ENCODE results near the gene SOX13. TPM values are rescaled to one million over a fixed set of nuclear protein-coding genes. Genes with fewer than 3 reads are reported as not detected.

SOX13 gene
- total and polyA plus RNA-seq, 10 of the 15 experiments (the other 5 are each of a cell fraction or from before 2014, with no cell fraction given), result 0.04 to 0.31 (median 0.11) TPM; not detected in 7

- TF ChIP-seq CHD1 (IDR thresholded peaks at IDR 0.05; ENCODE audit: low read depth, low read length) (no peak), SPI1 (IDR thresholded peaks at IDR 0.05; ENCODE audit: borderline replicate concordance, insufficient read depth, low read depth, low read length) (no peak), SIN3A (IDR thresholded peaks at IDR 0.05; ENCODE audit: low read depth, low read length) (no peak), TAF1 (IDR thresholded peaks at IDR 0.05; ENCODE audit: borderline replicate concordance, low read depth, low read length) (no peak)
- TF ChIP-seq, protein P1, sequence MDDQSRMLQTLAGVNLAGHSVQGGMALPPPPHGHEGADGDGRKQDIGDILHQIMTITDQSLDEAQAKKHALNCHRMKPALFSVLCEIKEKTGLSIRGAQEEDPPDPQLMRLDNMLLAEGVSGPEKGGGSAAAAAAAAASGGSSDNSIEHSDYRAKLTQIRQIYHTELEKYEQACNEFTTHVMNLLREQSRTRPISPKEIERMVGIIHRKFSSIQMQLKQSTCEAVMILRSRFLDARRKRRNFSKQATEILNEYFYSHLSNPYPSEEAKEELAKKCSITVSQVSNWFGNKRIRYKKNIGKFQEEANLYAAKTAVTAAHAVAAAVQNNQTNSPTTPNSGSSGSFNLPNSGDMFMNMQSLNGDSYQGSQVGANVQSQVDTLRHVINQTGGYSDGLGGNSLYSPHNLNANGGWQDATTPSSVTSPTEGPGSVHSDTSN (IDR thresholded peaks at IDR 0.05; ENCODE audit: insufficient replicate concordance, low read depth, low read length), result no peak
Observed at GRCh38 chr1:204076891-204077290, 4.0 kb downstream of the SOX13 start (continued).

DNA sequence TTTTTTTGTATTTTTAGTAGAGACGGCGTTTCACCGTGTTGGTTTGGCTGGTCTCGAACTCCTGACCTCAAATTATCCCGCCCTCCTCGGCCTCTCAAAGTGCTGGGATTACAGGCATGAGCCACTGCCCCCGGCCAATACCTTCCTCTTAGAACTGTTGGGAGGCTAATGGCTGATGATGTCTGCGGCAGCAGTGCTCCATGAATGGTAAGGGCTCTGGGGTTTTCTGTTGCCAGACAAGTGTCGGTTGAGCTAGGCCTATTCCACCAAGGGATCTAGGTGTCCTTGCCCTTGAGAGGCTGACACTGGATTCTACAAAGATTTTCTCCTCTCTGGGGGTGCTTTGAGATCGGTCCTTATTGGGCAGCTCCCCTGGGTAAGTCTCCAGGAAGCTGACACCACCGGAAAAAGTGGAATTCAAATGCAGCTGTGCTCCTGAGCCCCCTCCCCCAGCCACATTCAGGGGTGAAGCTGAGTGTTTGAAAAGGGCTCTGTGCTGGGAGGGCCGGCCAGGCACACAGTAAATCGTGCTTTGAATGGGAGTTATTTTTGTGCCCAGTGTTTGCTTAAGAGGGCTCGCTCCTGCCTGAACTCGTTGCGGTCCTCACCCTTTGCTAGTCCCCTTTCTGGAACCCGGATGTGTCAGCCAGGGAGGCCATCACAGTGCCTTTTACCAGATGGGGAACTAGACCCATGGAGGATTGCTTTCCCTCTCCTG lies 5.2 kb downstream of the SOX13 start:
- Histone ChIP-seq H3K9ac (ENCODE audit: control insufficient read depth, insufficient read depth, low read length) (no peak overlapping the region), H4K20me1 (ENCODE audit: control insufficient read depth, insufficient read depth) (no peaks in the 10 kb centered on the region), H3K36me3 (ENCODE audit: control insufficient read depth in 2 of 2, insufficient read depth in 2 of 2, low read length in 1 of 2) (no peaks in the 10 kb centered on the region), H3K27me3 (replicated peaks in 1 of 2; ENCODE audit: control insufficient read depth in 2 of 2, insufficient read depth in 2 of 2, low read length in 1 of 2) (peaks cover 16 to 17% of the 10 kb centered on the region in 2 experiments), H3K4me3 (no peak overlapping the region), H3K4me1 (ENCODE audit: control insufficient read depth, insufficient read depth, low read length) (no peaks in the 10 kb centered on the region; the same call in 1 of the 2 replicates), H3K27ac (ENCODE audit: control insufficient read depth, insufficient read depth) (no peak overlapping the region), H2AFZ (ENCODE audit: control insufficient read depth, low read depth, low read length) (no peak overlapping the region), H3K4me2 (ENCODE audit: control insufficient read depth, insufficient read depth) (no peak overlapping the region), H3K9me3 (replicated peaks; ENCODE audit: control insufficient read depth, insufficient read depth, low read length) (no peaks in the 10 kb centered on the region), H3K79me2 (ENCODE audit: control insufficient read depth, insufficient read depth, low read length) (no peaks in the 10 kb centered on the region)
- no TSS peak for BruUV-seq (replicated peaks)
- CTCF ChIA-PET, result interaction anchor here (1.1 to 1.7 kb wide), 2 partner anchors 15 to 1110 kb away, joined by 3 read pairs; no protein-coding TSS in a partner anchor
- POLR2A ChIA-PET, result no interaction called here
- RAD21 ChIA-PET (ENCODE audit: unreplicated experiment), result interaction anchor here (0.6 to 1.7 kb wide), 3 partner anchors 13 to 16 kb away, joined by 3 to 5 read pairs (median 3); no protein-coding TSS in a partner anchor
- in situ Hi-C loops (cut with MboI), result no loop called here
- intact Hi-C loops (cut with micrococcal nuclease; ENCODE audit: unreplicated experiment), result no loop called here
- SMC1A ChIA-PET (ENCODE audit: uncharacterized antibody, unreplicated experiment), result no interaction called here
- no peak for ATAC-seq
- 29% methylated on average over 17 of the region's 17 CpGs for WGBS (ENCODE audit: insufficient coverage, insufficient replicate concordance, low lambda C conversion rate, missing lambda C conversion rate)
- TF ChIP-seq CEBPZ (IDR thresholded peaks at IDR 0.05; ENCODE audit: low read depth, low read length), result no peak
- no peak for TF ChIP-seq POLR2A (IDR thresholded peaks at IDR 0.05; ENCODE audit: low read depth, low read length)
- TF ChIP-seq EZH2 (IDR thresholded peaks at IDR 0.05; ENCODE audit: borderline replicate concordance, control insufficient read depth, low read depth, low read length), result no peak
- TF ChIP-seq NFXL1 (IDR thresholded peaks at IDR 0.05; ENCODE audit: borderline replicate concordance), result no peak
- no peak for DNase-seq (ENCODE audit: low read depth, low spot score)
- no peak for FAIRE-seq
